Adrenal gland (tissue), 5 donors: Measurements from ENCODE around the gene GPC5.

Experiments used
- CTCF ChIP-seq, 6 experiments: fragments of 450-650 bp in 4 of 6; fragments of 200-600 bp in 2 of 6; sonication (generic) in 1 of 6; IDR thresholded peaks; 1 replicate in 5 of 6; 2 replicates in 1 of 6; pipeline versions ENCODE4 v1.5.1 to v1.8.0; 2016 to 2021; ENCODE audit warnings: antibody characterized with exemption in 6 of 6, mild to moderate bottlenecking in 2 of 6, moderate library complexity in 1 of 6
- POLR2A ChIP-seq, 2 donors: fragments of 450-650 bp; IDR thresholded peaks; one replicate each; pipeline ENCODE4 v1.6.1; 2017; ENCODE audit warnings: antibody characterized with exemption in 2 of 2, mild to moderate bottlenecking in 2 of 2, moderate library complexity in 1 of 2
- donor health status: DM: no; HTN: no; CAD: no.

- no peak for TF ChIP-seq CTCF (IDR thresholded peaks at IDR 0.05)
- no peak for TF ChIP-seq POLR2A (IDR thresholded peaks at IDR 0.05)
Measured at GRCh38 chr13:92735909-92736308, 1337.5 kb downstream of the GPC5 start.
